ENCODE results near the gene NAB1. TPM values are rescaled to one million over a fixed set of nuclear protein-coding genes. Genes with fewer than 3 reads are reported as not detected.

Gene NAB1
- total RNA-seq (ENCODE audit: low replicate concordance): 47.6 and 71.5 TPM in 2 replicates

GRCh38 chr2:190649035-190649797 lies at the start of gene NAB1:
NAB1 (plus strand) TSS chr2:190649083; CDS start chr2:190659177, 10,094 bp downstream.
- H3F3A ChIP-seq (ENCODE audit: low read depth): peaks cover 12% of the 10 kb centered on the region
- peak within 1 kb of the TSS; percentile 95 for H3K27ac Mint-ChIP-seq
- H3K4me2 ChIP-seq: peak within 1 kb of the TSS; percentile 95
- no peaks in the 10 kb centered on the region for H3K9me3 Mint-ChIP-seq
- DNase-seq (ENCODE audit: low spot score): peak; percentile 81
- TF ChIP-seq EZH2phosphoT487 (IDR thresholded peaks at IDR 0.05): no peak
- no peak for TF ChIP-seq CTCF (IDR thresholded peaks at IDR 0.05)
- no peak for TF ChIP-seq EZH2 (IDR thresholded peaks at IDR 0.05)
- peaks cover 18% of the 10 kb centered on the region for H3K27me3 ChIP-seq
- peak within 1 kb of the TSS; percentile 96 for H3K4me3 Mint-ChIP-seq
- peak within 1 kb of the TSS; percentile 4 for H3K27ac ChIP-seq
- peaks cover 2% of the 10 kb centered on the region for H3K27me3 Mint-ChIP-seq (ENCODE audit: insufficient read depth, low read depth)
- H3K4me3 ChIP-seq: peak within 1 kb of the TSS; percentile 92
- peak within 1 kb of the TSS; percentile 64 for H3K9ac ChIP-seq
- H3K4me1 Mint-ChIP-seq: peaks cover 32% of the 10 kb centered on the region
- H3K4me1 ChIP-seq: peaks cover 12% of the 10 kb centered on the region
- peaks cover 24% of the 10 kb centered on the region for H4K20me1 ChIP-seq (ENCODE audit: low read depth)
- peaks cover 51% of the 10 kb centered on the region for H3K79me2 ChIP-seq (ENCODE audit: low read depth)
- H3K36me3 Mint-ChIP-seq: no peaks in the 10 kb centered on the region
- no peaks in the 10 kb centered on the region for H3K36me3 ChIP-seq
- H3K9me3 ChIP-seq (ENCODE audit: low read depth): no peaks in the 10 kb centered on the region
- peak within 1 kb of the TSS; percentile 95 for H2AFZ ChIP-seq (replicated peaks)

GRCh38 chr2:190599546-190600220 lies 49.2 kb upstream of the NAB1 start:
- Histone ChIP-seq H3K27ac (no peak overlapping the region), H3K4me3 (no peak overlapping the region), H3F3A (ENCODE audit: low read depth) (no peaks in the 10 kb centered on the region), H3K36me3 (no peaks in the 10 kb centered on the region), H3K9me3 (ENCODE audit: low read depth) (no peaks in the 10 kb centered on the region), H3K9ac (no peak overlapping the region), H3K4me2 (no peak overlapping the region), H3K4me1 (no peaks in the 10 kb centered on the region), H3K27me3 (no peaks in the 10 kb centered on the region), H3K79me2 (ENCODE audit: low read depth) (no peaks in the 10 kb centered on the region), H2AFZ (replicated peaks) (no peak overlapping the region), H4K20me1 (ENCODE audit: low read depth) (no peaks in the 10 kb centered on the region)
- no peak overlapping the region for H3K4me3 Mint-ChIP-seq
- TF ChIP-seq EZH2 (IDR thresholded peaks at IDR 0.05) (no peak), CTCF (IDR thresholded peaks at IDR 0.05) (no peak), EZH2phosphoT487 (IDR thresholded peaks at IDR 0.05) (no peak)
- H3K36me3 Mint-ChIP-seq: no peaks in the 10 kb centered on the region
- no peak overlapping the region for H3K27ac Mint-ChIP-seq
- H3K9me3 Mint-ChIP-seq: no peaks in the 10 kb centered on the region
- DNase-seq (ENCODE audit: low spot score): no peak
- H3K4me1 Mint-ChIP-seq: no peaks in the 10 kb centered on the region
- H3K27me3 Mint-ChIP-seq (ENCODE audit: insufficient read depth, low read depth): no peaks in the 10 kb centered on the region

GRCh38 chr2:190600293-190601103 lies 48.4 kb upstream of the NAB1 start:
- TF ChIP-seq EZH2phosphoT487 (IDR thresholded peaks at IDR 0.05): no peak
- TF ChIP-seq CTCF (IDR thresholded peaks at IDR 0.05): no peak
- no peak for TF ChIP-seq EZH2 (IDR thresholded peaks at IDR 0.05)
- H3K4me3 ChIP-seq: no peak overlapping the region
- Mint-ChIP-seq H3K27ac (no peak overlapping the region), H3K27me3 (ENCODE audit: insufficient read depth, low read depth) (no peaks in the 10 kb centered on the region), H3K9me3 (no peaks in the 10 kb centered on the region), H3K4me1 (no peaks in the 10 kb centered on the region), H3K36me3 (no peaks in the 10 kb centered on the region), H3K4me3 (no peak overlapping the region)
- no peaks in the 10 kb centered on the region for H4K20me1 ChIP-seq (ENCODE audit: low read depth)
- H3F3A ChIP-seq (ENCODE audit: low read depth): no peaks in the 10 kb centered on the region
- H3K27me3 ChIP-seq: no peaks in the 10 kb centered on the region
- no peaks in the 10 kb centered on the region for H3K79me2 ChIP-seq (ENCODE audit: low read depth)
- no peaks in the 10 kb centered on the region for H3K36me3 ChIP-seq
- H3K4me1 ChIP-seq: no peaks in the 10 kb centered on the region
- H2AFZ ChIP-seq (replicated peaks): no peak overlapping the region
- no peak overlapping the region for H3K4me2 ChIP-seq
- H3K27ac ChIP-seq: no peak overlapping the region
- no peak for DNase-seq (ENCODE audit: low spot score)
- no peak overlapping the region for H3K9ac ChIP-seq
- no peaks in the 10 kb centered on the region for H3K9me3 ChIP-seq (ENCODE audit: low read depth)
